OCI-LY1 (cell line): Measurements from ENCODE around the gene ZSWIM1.

ENCODE experiments used
- EZH2 ChIP-seq: fragments of 200-600 bp; sonication (generic), shearing (Covaris generic); IDR thresholded peaks from 2 replicates; pipeline ENCODE4 v1.8.0; 2017; ENCODE audit warnings: borderline replicate concordance, mixed run types, mild to moderate bottlenecking, antibody characterized with exemption, low read length, moderate library complexity, mixed read lengths
- TF ChIP-seq, protein P1 (sequence below): fragments of 200-600 bp; sonication (generic), shearing (Covaris generic); IDR thresholded peaks from 2 replicates; pipeline ENCODE4 v1.5.1; 2017; ENCODE audit warnings: mild to moderate bottlenecking, antibody characterized with exemption, low read length, moderate library complexity, mixed read lengths

DNA sequence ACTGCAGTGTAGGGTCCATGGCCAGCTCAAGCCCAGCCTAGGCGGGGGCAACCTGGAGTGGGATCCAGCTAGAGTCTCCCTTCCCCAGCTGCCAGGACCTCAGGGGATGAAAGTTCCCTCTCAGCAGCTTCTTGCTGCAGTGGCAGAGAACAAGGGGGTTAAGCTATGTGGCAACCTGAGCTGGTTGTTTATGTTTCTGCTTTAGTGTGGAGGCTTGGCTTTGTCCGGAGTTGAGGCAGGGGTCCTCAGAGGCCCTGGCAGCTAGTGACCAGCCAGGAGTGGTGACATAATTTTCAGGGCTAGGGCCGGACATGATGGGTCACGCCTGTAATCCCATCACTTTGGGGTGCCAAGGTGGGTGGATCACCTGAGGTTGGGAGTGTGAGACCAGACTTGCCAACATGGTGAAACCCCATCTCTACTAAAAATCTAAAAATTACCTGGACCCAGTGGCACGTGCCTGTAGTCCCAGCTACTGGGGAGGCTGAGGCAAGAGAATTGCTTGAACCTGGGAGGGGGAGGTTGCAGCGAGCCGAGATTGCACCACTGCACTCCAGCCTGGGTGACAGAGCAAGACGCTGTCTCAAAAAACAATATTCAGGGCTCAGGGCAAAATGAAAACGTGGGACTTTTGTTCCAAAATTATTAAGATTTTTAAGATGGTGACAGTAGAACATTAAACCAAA, 44.9 kb downstream of the ZSWIM1 start:
- TF ChIP-seq, protein P1, sequence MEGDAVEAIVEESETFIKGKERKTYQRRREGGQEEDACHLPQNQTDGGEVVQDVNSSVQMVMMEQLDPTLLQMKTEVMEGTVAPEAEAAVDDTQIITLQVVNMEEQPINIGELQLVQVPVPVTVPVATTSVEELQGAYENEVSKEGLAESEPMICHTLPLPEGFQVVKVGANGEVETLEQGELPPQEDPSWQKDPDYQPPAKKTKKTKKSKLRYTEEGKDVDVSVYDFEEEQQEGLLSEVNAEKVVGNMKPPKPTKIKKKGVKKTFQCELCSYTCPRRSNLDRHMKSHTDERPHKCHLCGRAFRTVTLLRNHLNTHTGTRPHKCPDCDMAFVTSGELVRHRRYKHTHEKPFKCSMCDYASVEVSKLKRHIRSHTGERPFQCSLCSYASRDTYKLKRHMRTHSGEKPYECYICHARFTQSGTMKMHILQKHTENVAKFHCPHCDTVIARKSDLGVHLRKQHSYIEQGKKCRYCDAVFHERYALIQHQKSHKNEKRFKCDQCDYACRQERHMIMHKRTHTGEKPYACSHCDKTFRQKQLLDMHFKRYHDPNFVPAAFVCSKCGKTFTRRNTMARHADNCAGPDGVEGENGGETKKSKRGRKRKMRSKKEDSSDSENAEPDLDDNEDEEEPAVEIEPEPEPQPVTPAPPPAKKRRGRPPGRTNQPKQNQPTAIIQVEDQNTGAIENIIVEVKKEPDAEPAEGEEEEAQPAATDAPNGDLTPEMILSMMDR, result no peak
- TF ChIP-seq EZH2, result no peak
